SU-DHL-6 (cell line): ENCODE results near the gene STARD3.

Experiments used
- CTCF ChIP-seq: fragments of 200-600 bp; sonication (generic); IDR thresholded peaks from one replicate; pipeline ENCODE4 v1.5.1; 2017; ENCODE audit warnings: antibody characterized with exemption, mild to moderate bottlenecking, low read length, moderate library complexity; ENCODE audit not compliant: insufficient read depth, poor library complexity, severe bottlenecking
- EZH2phosphoT487 ChIP-seq: fragments of 200-600 bp; sonication (generic), shearing (Covaris generic); conservative IDR thresholded peaks from 2 replicates; pipeline ENCODE4 v1.6.1; 2018; ENCODE audit warnings: mild to moderate bottlenecking, antibody characterized with exemption, low read length, moderate library complexity, mixed read lengths

GRCh38 chr17:39648616-39649366 is 11.8 kb downstream of the STARD3 start:
- TF ChIP-seq CTCF: no peak
- TF ChIP-seq EZH2phosphoT487: no peak
